22Rv1 (cell line): ENCODE data around the gene PPIL3.
A peak's percentile ranks its signal among the peaks of the same experiment; 100 is the strongest.

ENCODE experiments used
- H3K27ac ChIP-seq: fragments of 450-650 bp; 2 replicates; pipeline ENCODE4 v1.5.1; 2017
- CTCF ChIP-seq: fragments of 450-650 bp; IDR thresholded peaks from 2 replicates; pipeline ENCODE4 v1.5.1; 2017; ENCODE audit warnings: mild to moderate bottlenecking
- ZFX ChIP-seq: fragments of 450-650 bp; IDR thresholded peaks from 2 replicates; pipeline ENCODE4 v1.6.1; 2017; ENCODE audit warnings: antibody characterized with exemption, borderline replicate concordance

The PPIL3 gene

GRCh38 chr2:200860092-200860795, 28.6 kb downstream of the PPIL3 start:
- H3K27ac ChIP-seq: 0 out of 2 replicates have a peak overlapping the region, but pooled peaks have one; percentile 96
- TF ChIP-seq ZFX (no peak), CTCF (no peak)

- TF ChIP-seq ZFX (no peak), CTCF (no peak)
- no peak overlapping the region for H3K27ac ChIP-seq
Observed at GRCh38 chr2:200856806-200857205, 32.1 kb downstream of the PPIL3 start.

GRCh38 chr2:200852605-200853004, 36.3 kb downstream of the PPIL3 start:
- H3K27ac ChIP-seq: no peak overlapping the region
- TF ChIP-seq ZFX: no peak
- no peak for TF ChIP-seq CTCF

GRCh38 chr2:200851398-200852248, 37.3 kb downstream of the PPIL3 start:
- TF ChIP-seq CTCF (no peak), ZFX (no peak)

GRCh38 chr2:200850512-200851256, 38.2 kb downstream of the PPIL3 start:
- no peak overlapping the region for H3K27ac ChIP-seq
- no peak for TF ChIP-seq ZFX
- TF ChIP-seq CTCF: no peak

More at GRCh38 chr2:200851398-200852248, 37.3 kb downstream of the PPIL3 start:
- H3K27ac ChIP-seq: no peak overlapping the region

GRCh38 chr2:200847939-200848338, 40.9 kb downstream of the PPIL3 start:
- H3K27ac ChIP-seq: no peak overlapping the region
- TF ChIP-seq ZFX: no peak
- no peak for TF ChIP-seq CTCF

GRCh38 chr2:200847269-200847668, 41.6 kb downstream of the PPIL3 start:
- TF ChIP-seq CTCF (no peak), ZFX (no peak)
- H3K27ac ChIP-seq: no peak overlapping the region
